ENCODE data around the gene ARRB1. TPM values are rescaled to one million over a fixed set of nuclear protein-coding genes. Genes with fewer than 3 reads are reported as not detected.

ARRB1 gene
- total RNA-seq, 2 experiments from 2014 or later: 26.7 to 27.8 TPM

DNA sequence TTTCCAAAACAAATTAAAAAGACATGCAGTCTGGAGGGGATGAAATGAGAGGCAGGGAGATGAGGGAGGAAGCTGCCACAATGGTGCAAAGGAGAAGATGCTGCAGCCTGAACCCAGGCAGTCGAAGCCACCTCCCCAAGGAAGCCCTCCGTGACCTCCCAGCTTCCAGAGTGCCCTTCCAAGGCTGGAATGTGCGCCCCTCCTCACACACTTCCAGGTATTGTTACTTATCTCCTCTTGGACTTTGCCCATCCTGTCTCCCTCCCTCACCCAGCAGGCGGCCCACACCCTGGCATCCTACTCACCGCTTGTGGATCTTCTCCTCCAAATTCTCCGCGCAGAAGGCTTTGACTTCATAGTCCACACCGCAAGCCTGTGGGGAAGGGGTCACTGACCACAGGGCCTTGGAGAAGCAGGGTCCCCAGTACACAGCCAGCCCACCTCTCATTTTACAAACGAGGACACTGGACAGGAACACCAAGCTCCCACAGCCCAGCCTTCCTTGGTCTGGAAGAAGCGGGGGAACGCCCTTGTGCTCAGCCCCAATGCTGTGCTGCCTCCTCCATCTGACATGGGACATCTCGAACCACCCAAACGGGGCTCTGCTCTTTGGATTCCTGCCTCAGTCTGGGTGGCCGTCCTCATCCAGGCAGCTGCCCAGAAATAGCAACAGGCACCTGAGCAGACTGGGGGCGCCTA lies 70.5 kb downstream of the ARRB1 start:
- no peaks in the 10 kb centered on the region for H3K27me3 ChIP-seq (ENCODE audit: control insufficient read depth in 1 of 2, insufficient read depth in 2 of 2, low read length in 2 of 2)
- H3K27me3 Mint-ChIP-seq: no peaks in the 10 kb centered on the region
- no peaks in the 10 kb centered on the region for H3K9me3 Mint-ChIP-seq
- peaks cover 43% of the 10 kb centered on the region for H3K36me3 ChIP-seq (ENCODE audit: insufficient read depth, low read length)
- H3K36me3 Mint-ChIP-seq (ENCODE audit: low read depth): peaks cover 78% of the 10 kb centered on the region
- no peak overlapping the region for H3K4me3 Mint-ChIP-seq
- H3K4me1 Mint-ChIP-seq (ENCODE audit: low read depth): peaks cover 45% of the 10 kb centered on the region
- intact Hi-C loops (cut with DNase I, micrococcal nuclease): loop anchor here (1.0 to 2.0 kb wide), 3 partner anchors 48 to 103 kb away; no protein-coding TSS in a partner anchor
- H3K27ac ChIP-seq (ENCODE audit: low read depth in 1 of 2, low read length in 2 of 2): peak overlapping the region in 1 of 2 donors; percentile 4
- TF ChIP-seq, protein P1, sequence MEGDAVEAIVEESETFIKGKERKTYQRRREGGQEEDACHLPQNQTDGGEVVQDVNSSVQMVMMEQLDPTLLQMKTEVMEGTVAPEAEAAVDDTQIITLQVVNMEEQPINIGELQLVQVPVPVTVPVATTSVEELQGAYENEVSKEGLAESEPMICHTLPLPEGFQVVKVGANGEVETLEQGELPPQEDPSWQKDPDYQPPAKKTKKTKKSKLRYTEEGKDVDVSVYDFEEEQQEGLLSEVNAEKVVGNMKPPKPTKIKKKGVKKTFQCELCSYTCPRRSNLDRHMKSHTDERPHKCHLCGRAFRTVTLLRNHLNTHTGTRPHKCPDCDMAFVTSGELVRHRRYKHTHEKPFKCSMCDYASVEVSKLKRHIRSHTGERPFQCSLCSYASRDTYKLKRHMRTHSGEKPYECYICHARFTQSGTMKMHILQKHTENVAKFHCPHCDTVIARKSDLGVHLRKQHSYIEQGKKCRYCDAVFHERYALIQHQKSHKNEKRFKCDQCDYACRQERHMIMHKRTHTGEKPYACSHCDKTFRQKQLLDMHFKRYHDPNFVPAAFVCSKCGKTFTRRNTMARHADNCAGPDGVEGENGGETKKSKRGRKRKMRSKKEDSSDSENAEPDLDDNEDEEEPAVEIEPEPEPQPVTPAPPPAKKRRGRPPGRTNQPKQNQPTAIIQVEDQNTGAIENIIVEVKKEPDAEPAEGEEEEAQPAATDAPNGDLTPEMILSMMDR (IDR thresholded peaks at IDR 0.05): no peak
- ChIA-PET POLR2A (interaction anchor here (0.6 to 6.1 kb wide), 8 partner anchors 10 to 141 kb away, joined by 3 to 66 read pairs (median 7); partner anchors contain the start of gene ARRB1), CTCF (interaction anchor here (0.8 to 2.7 kb wide), 15 partner anchors 9 to 251 kb away, joined by 3 to 49 read pairs (median 5); no protein-coding TSS in a partner anchor)
- peaks cover 44% of the 10 kb centered on the region for H3K4me1 ChIP-seq (ENCODE audit: insufficient read depth, low read length)
- no peaks in the 10 kb centered on the region for H3K9me3 ChIP-seq (ENCODE audit: control insufficient read depth in 1 of 2, insufficient read depth in 1 of 2, low read length in 2 of 2)
- no peak for ATAC-seq (ENCODE audit: poor library complexity)
- no peak for DNase-seq
- no peak overlapping the region for H3K4me3 ChIP-seq (ENCODE audit: low read length)
- H3K27ac Mint-ChIP-seq: peak overlapping the region; percentile 87

DNA sequence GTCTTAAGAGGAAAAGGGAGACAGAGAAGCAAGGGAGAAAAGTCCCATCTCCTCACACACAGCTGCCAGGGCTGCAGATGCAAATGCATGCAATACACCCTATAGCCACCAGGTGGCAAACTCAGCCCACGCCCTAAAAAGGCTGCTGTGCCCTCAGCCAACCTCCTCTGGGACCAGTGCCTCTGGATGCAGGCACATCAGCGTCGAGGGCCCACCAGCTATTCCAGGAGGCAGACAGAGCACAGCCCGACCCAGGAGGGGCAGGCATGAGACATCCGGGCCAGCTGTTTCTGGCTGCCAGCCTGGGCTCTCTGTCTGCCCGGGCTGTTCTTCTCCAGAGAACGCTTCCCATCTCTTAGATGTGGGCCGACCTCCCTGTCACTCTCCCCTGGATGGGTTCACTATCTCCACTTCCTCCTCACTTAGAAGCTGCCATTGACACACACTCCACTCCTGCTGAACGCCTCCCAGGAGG lies 71.2 kb downstream of the ARRB1 start:
- POLR2A ChIA-PET: interaction anchor here (0.6 to 6.1 kb wide), 11 partner anchors 9 to 140 kb away, joined by 3 to 66 read pairs (median 4); partner anchors contain the start of gene ARRB1
- intact Hi-C loops (cut with DNase I, micrococcal nuclease): loop anchor here (1.0 to 2.0 kb wide), 3 partner anchors 49 to 104 kb away; no protein-coding TSS in a partner anchor
- H3K27ac ChIP-seq (ENCODE audit: low read depth in 1 of 2, low read length in 2 of 2): no peak overlapping the region
- peaks cover 50% of the 10 kb centered on the region for H3K4me1 ChIP-seq (ENCODE audit: insufficient read depth, low read length)
- CTCF ChIA-PET: interaction anchor here (0.6 to 2.7 kb wide), 21 partner anchors 10 to 253 kb away, joined by 3 to 49 read pairs (median 4); no protein-coding TSS in a partner anchor
- Mint-ChIP-seq H3K36me3 (ENCODE audit: low read depth) (peaks cover 81% of the 10 kb centered on the region), H3K27ac (peak overlapping the region; percentile 87), H3K4me1 (ENCODE audit: low read depth) (peaks cover 51% of the 10 kb centered on the region), H3K9me3 (no peaks in the 10 kb centered on the region), H3K27me3 (no peaks in the 10 kb centered on the region), H3K4me3 (peak overlapping the region; percentile 62)
- H3K36me3 ChIP-seq (ENCODE audit: insufficient read depth, low read length): peaks cover 36% of the 10 kb centered on the region
- DNase-seq (peak; percentile 62 to 87 (median 74)), ATAC-seq (ENCODE audit: poor library complexity) (peak; percentile 51)
- TF ChIP-seq, protein P1 (IDR thresholded peaks at IDR 0.05): peak; percentile 95
- no peak overlapping the region for H3K4me3 ChIP-seq (ENCODE audit: low read length)
- H3K27me3 ChIP-seq (ENCODE audit: control insufficient read depth in 1 of 2, insufficient read depth in 2 of 2, low read length in 2 of 2): no peaks in the 10 kb centered on the region
- H3K9me3 ChIP-seq (ENCODE audit: control insufficient read depth in 1 of 2, insufficient read depth in 1 of 2, low read length in 2 of 2): no peaks in the 10 kb centered on the region

DNA sequence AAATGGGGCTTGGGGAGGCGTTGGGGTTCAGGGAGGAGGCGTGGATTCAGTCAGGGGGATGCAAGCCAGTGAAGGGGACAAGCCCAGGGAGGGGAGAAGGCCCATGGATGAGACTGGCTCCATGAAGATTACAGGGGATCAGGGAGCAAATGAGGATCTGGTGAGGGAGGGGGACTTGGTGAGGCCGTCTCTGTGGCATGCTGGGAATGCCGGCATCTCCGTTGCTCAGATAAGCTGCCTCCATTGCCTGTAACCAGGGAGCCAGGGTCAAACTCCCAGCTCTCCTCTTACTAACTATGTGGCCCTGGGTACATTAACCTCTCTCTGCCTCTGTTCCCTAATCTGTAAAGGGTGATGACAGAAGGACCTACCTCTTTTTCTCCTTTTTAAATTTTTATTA lies 72.2 kb downstream of the ARRB1 start:
- TF ChIP-seq, protein P1 (IDR thresholded peaks at IDR 0.05): no peak
- no peaks in the 10 kb centered on the region for H3K9me3 Mint-ChIP-seq
- H3K27ac Mint-ChIP-seq: peak overlapping the region; percentile 94
- CTCF ChIA-PET: interaction anchor here (0.7 to 2.7 kb wide), 15 partner anchors 9 to 254 kb away, joined by 3 to 49 read pairs (median 5); no protein-coding TSS in a partner anchor
- peaks cover 54% of the 10 kb centered on the region for H3K4me1 Mint-ChIP-seq (ENCODE audit: low read depth)
- peaks cover 35% of the 10 kb centered on the region for H3K36me3 ChIP-seq (ENCODE audit: insufficient read depth, low read length)
- DNase-seq (peak in 1 of 14 experiments; percentile 28), ATAC-seq (ENCODE audit: poor library complexity) (no peak)
- intact Hi-C loops (cut with DNase I, micrococcal nuclease): loop anchor here (5.0 to 10.0 kb wide), 3 partner anchors 248 to 256 kb away; partner anchors contain the start of gene GDPD5 (in 1 of the 2)
- no peak overlapping the region for H3K4me3 Mint-ChIP-seq
- no peak overlapping the region for H3K27ac ChIP-seq (ENCODE audit: low read depth in 1 of 2, low read length in 2 of 2)
- POLR2A ChIA-PET: interaction anchor here (0.8 to 6.1 kb wide), 5 partner anchors 8 to 121 kb away, joined by 3 to 66 read pairs (median 9); partner anchors contain the start of gene ARRB1
- H3K4me3 ChIP-seq (ENCODE audit: low read length): no peak overlapping the region
- H3K27me3 ChIP-seq (ENCODE audit: control insufficient read depth in 1 of 2, insufficient read depth in 2 of 2, low read length in 2 of 2): no peaks in the 10 kb centered on the region
- peaks cover 74% of the 10 kb centered on the region for H3K36me3 Mint-ChIP-seq (ENCODE audit: low read depth)
- no peaks in the 10 kb centered on the region for H3K9me3 ChIP-seq (ENCODE audit: control insufficient read depth in 1 of 2, insufficient read depth in 1 of 2, low read length in 2 of 2)
- peaks cover 60% of the 10 kb centered on the region for H3K4me1 ChIP-seq (ENCODE audit: insufficient read depth, low read length)
- no peaks in the 10 kb centered on the region for H3K27me3 Mint-ChIP-seq

All from CD4-positive, alpha-beta T cell (primary cell).